ENCODE results near the gene DIRAS1.

Gene DIRAS1

GRCh38 chr19:2754659-2755447 is 33.7 kb upstream of the DIRAS1 start:
- DNase-seq = no peak

GRCh38 chr19:2751438-2751830 is 30.3 kb upstream of the DIRAS1 start:
- no peak for DNase-seq

GRCh38 chr19:2750808-2751437 is 29.8 kb upstream of the DIRAS1 start:
- no peak for DNase-seq

GRCh38 chr19:2747349-2747748 is 26.2 kb upstream of the DIRAS1 start:
- DNase-seq = no peak

- no peak for DNase-seq
Measured at GRCh38 chr19:2744113-2744512, 22.9 kb upstream of the DIRAS1 start.

GRCh38 chr19:2743099-2743498 is 21.9 kb upstream of the DIRAS1 start:
- no peak for DNase-seq

GRCh38 chr19:2740314-2740656 is 19.1 kb upstream of the DIRAS1 start:
- DNase-seq = no peak

GRCh38 chr19:2739602-2740313 is 18.6 kb upstream of the DIRAS1 start, which contains the start of gene SLC39A3:
SLC39A3 (minus strand) TSS chr19:2740017; CDS start chr19:2737257, 2,760 bp downstream.
- DNase-seq = peak; percentile 99

GRCh38 chr19:2736550-2737190 is 15.5 kb upstream of the DIRAS1 start:
- DNase-seq = no peak

- no peak for DNase-seq
Measured at GRCh38 chr19:2735374-2735773, 14.2 kb upstream of the DIRAS1 start.

GRCh38 chr19:2734589-2735288 is 13.6 kb upstream of the DIRAS1 start:
- no peak for DNase-seq

- no peak for DNase-seq
Measured at GRCh38 chr19:2733930-2734588, 12.9 kb upstream of the DIRAS1 start.

GRCh38 chr19:2732883-2733282 is 11.7 kb upstream of the DIRAS1 start:
- DNase-seq = no peak

- no peak for DNase-seq
Measured at GRCh38 chr19:2732157-2732725, 11.1 kb upstream of the DIRAS1 start.

- no peak for DNase-seq
Measured at GRCh38 chr19:2731181-2731995, 10.2 kb upstream of the DIRAS1 start.

GRCh38 chr19:2729943-2730818 is 9.0 kb upstream of the DIRAS1 start:
- DNase-seq = no peak

- no peak for DNase-seq
Measured at GRCh38 chr19:2728783-2729387, 7.7 kb upstream of the DIRAS1 start.

GRCh38 chr19:2727640-2727944 is 6.4 kb upstream of the DIRAS1 start:
- DNase-seq = no peak

- no peak for DNase-seq
Measured at GRCh38 chr19:2726904-2727639, 5.9 kb upstream of the DIRAS1 start.
